DND-41 (cell line): ENCODE measurements around the gene MEF2C.

Experiments
- ATAC-seq: fragments of 200-7000 bp; cut with Tn5 transposase; 3 replicates; pipeline ENCODE4 v1.9.1; 2021; ENCODE audit warnings: low read depth; ENCODE audit not compliant: insufficient read depth
- DNase-seq: peaks from one replicate; pipeline ENCODE4 v3.0.0-alpha.2; 2020
- H2AFZ ChIP-seq: 2 replicates; pipeline ENCODE4 v1.6.0; 2012; ENCODE audit warnings: low read depth, low read length
- H3K27ac ChIP-seq: 2 replicates; pipeline ENCODE4 v1.5.1; 2012; ENCODE audit warnings: low read length, inconsistent platforms
- H3K27me3 ChIP-seq: fragments of 200-600 bp; sonication (generic); 2 replicates; pipeline ENCODE4 v1.6.0; 2012; ENCODE audit warnings: low read length, mild to moderate bottlenecking, inconsistent platforms; ENCODE audit not compliant: insufficient read depth, poor library complexity
- H3K36me3 ChIP-seq: 2 replicates; pipeline ENCODE4 v1.5.1; 2012; ENCODE audit warnings: low read length, inconsistent platforms; ENCODE audit not compliant: insufficient read depth
- H3K4me1 ChIP-seq: 2 replicates; pipeline ENCODE4 v1.5.1; 2012; ENCODE audit warnings: mild to moderate bottlenecking, low read length; ENCODE audit not compliant: insufficient read depth
- H3K4me2 ChIP-seq: 2 replicates; pipeline ENCODE4 v1.6.0; 2012; ENCODE audit warnings: mild to moderate bottlenecking, moderate library complexity, low read length, inconsistent platforms; ENCODE audit not compliant: insufficient read depth
- H3K4me3 ChIP-seq, 2 experiments: fragments of 200-600 bp in 1 of 2; shearing (Covaris generic) in 1 of 2; 2 replicates each; pipeline ENCODE4 v1.5.1; 2012 to 2016; ENCODE audit warnings: inconsistent platforms in 2 of 2, low read length in 2 of 2, mild to moderate bottlenecking in 2 of 2, low read depth in 1 of 2, moderate library complexity in 1 of 2
- H3K79me2 ChIP-seq: 2 replicates; pipeline ENCODE4 v1.6.0; 2012; ENCODE audit warnings: low read length, inconsistent platforms; ENCODE audit not compliant: insufficient read depth
- H3K9ac ChIP-seq: 2 replicates; pipeline ENCODE4 v1.6.0; 2012; ENCODE audit warnings: low read depth, mild to moderate bottlenecking, inconsistent platforms, low read length, moderate library complexity
- H3K9me3 ChIP-seq: 2 replicates; pipeline ENCODE4 v1.5.1; 2012; ENCODE audit warnings: low read length, moderate library complexity, mild to moderate bottlenecking, inconsistent platforms; ENCODE audit not compliant: insufficient read depth, severe bottlenecking
- H4K20me1 ChIP-seq: 2 replicates; pipeline ENCODE4 v1.6.0; 2012; ENCODE audit warnings: low read length; ENCODE audit not compliant: insufficient read depth
- EZH2 ChIP-seq: IDR thresholded peaks from 3 replicates; pipeline ENCODE4 v1.6.1; 2012; ENCODE audit warnings: borderline replicate concordance, low read depth, mild to moderate bottlenecking, moderate library complexity, low read length, inconsistent platforms; ENCODE audit not compliant: severe bottlenecking
- TF ChIP-seq, protein P1 (sequence below): IDR thresholded peaks from 2 replicates; pipeline ENCODE4 v1.5.1; 2012; ENCODE audit warnings: borderline replicate concordance, low read length, moderate library complexity, mild to moderate bottlenecking; ENCODE audit not compliant: poor library complexity, severe bottlenecking; ENCODE audit errors: extremely low read depth

Gene MEF2C

DNA sequence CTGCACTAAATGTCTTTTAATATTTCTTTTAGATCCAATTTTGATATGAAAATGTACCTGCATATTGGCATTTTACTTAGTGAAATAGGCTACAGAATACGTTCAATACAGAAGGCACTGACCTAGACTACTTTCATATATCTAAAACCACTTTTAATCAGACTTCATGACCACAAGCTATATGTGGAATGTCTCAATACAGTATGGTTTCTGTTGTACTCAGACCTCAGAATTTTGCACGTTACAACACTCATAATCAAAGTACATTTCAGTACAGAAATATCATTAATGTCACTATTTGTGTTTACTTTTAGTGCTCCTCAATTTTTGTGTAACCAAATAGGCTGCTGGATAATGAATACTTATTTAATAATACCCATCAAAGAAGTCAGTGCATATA, 74.8 kb downstream of the MEF2C start:
- H2AFZ ChIP-seq: no peak overlapping the region
- no peak overlapping the region for H3K27ac ChIP-seq
- ATAC-seq (no peak), DNase-seq (no peak)
- H3K4me1 ChIP-seq: no peaks in the 10 kb centered on the region
- no peak overlapping the region for H3K9ac ChIP-seq
- TF ChIP-seq, protein P1, sequence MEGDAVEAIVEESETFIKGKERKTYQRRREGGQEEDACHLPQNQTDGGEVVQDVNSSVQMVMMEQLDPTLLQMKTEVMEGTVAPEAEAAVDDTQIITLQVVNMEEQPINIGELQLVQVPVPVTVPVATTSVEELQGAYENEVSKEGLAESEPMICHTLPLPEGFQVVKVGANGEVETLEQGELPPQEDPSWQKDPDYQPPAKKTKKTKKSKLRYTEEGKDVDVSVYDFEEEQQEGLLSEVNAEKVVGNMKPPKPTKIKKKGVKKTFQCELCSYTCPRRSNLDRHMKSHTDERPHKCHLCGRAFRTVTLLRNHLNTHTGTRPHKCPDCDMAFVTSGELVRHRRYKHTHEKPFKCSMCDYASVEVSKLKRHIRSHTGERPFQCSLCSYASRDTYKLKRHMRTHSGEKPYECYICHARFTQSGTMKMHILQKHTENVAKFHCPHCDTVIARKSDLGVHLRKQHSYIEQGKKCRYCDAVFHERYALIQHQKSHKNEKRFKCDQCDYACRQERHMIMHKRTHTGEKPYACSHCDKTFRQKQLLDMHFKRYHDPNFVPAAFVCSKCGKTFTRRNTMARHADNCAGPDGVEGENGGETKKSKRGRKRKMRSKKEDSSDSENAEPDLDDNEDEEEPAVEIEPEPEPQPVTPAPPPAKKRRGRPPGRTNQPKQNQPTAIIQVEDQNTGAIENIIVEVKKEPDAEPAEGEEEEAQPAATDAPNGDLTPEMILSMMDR: no peak
- no peak for TF ChIP-seq EZH2
- no peaks in the 10 kb centered on the region for H3K9me3 ChIP-seq
- H3K27me3 ChIP-seq: no peaks in the 10 kb centered on the region
- H3K36me3 ChIP-seq: no peaks in the 10 kb centered on the region
- no peaks in the 10 kb centered on the region for H4K20me1 ChIP-seq
- no peaks in the 10 kb centered on the region for H3K79me2 ChIP-seq
- H3K4me3 ChIP-seq: no peak overlapping the region
- H3K4me2 ChIP-seq: no peak overlapping the region

DNA sequence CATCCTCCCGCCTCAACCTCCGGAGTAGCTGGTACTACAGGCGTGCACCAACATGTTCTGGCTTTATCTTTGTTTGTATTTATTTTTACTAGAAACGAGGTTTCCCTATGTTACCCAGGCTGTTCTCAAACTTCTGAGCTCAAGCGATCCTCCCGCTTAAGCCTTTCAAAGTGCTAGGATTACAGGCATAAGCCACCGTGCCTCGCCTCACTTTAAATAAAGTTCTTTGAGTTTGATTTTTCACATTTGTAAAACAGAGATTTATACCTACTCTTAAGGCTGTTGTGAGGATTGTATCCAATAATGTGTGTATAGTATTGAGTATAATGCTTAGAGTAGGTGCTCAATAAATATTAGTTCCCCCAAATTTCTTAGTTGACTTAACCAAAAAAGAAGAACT, 75.7 kb downstream of the MEF2C start:
- ATAC-seq: no peak
- no peaks in the 10 kb centered on the region for H3K9me3 ChIP-seq
- H3K4me2 ChIP-seq: no peak overlapping the region
- no peak for TF ChIP-seq EZH2
- TF ChIP-seq, protein P1: no peak
- H2AFZ ChIP-seq: no peak overlapping the region
- H3K36me3 ChIP-seq: no peaks in the 10 kb centered on the region
- H3K4me1 ChIP-seq: no peaks in the 10 kb centered on the region
- no peak overlapping the region for H3K27ac ChIP-seq
- no peak overlapping the region for H3K9ac ChIP-seq
- no peak overlapping the region for H3K4me3 ChIP-seq
- H3K27me3 ChIP-seq: no peaks in the 10 kb centered on the region
- H4K20me1 ChIP-seq: no peaks in the 10 kb centered on the region
- H3K79me2 ChIP-seq: no peaks in the 10 kb centered on the region
- DNase-seq: no peak

DNA sequence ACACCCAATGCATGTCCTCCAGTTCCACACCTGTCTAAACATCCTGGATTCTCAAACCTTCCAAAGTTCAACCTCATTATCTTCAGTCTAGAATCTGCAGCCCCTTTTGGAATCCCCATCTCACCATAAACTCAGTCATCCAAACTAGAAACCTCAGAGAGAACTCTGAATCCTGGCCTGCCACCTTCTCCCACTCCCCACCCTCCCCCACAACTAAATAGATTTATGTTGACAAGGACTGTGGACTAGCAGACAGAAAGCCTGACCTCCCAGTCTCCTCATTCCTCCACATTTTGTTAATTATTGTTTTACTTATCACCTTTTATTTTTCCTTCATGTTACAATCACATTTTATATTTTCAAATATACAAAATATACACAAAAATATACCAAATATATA, 76.6 kb downstream of the MEF2C start:
- Histone ChIP-seq H3K27me3 (no peaks in the 10 kb centered on the region), H3K9ac (no peak overlapping the region), H3K4me1 (no peaks in the 10 kb centered on the region), H2AFZ (no peak overlapping the region), H3K36me3 (no peaks in the 10 kb centered on the region), H3K4me3 (no peak overlapping the region), H3K4me2 (no peak overlapping the region), H3K27ac (no peak overlapping the region), H4K20me1 (no peaks in the 10 kb centered on the region), H3K79me2 (no peaks in the 10 kb centered on the region), H3K9me3 (no peaks in the 10 kb centered on the region)
- DNase-seq (no peak), ATAC-seq (no peak)
- TF ChIP-seq, protein P1: no peak
- TF ChIP-seq EZH2: no peak
